ENCODE data around the gene RSPH9.
"Not testable (repeated sequence)": the region's sequence is repeated elsewhere in the genome, so short reads cannot be mapped to it uniquely, and the experiment has no call there.

Gene RSPH9

DNA sequence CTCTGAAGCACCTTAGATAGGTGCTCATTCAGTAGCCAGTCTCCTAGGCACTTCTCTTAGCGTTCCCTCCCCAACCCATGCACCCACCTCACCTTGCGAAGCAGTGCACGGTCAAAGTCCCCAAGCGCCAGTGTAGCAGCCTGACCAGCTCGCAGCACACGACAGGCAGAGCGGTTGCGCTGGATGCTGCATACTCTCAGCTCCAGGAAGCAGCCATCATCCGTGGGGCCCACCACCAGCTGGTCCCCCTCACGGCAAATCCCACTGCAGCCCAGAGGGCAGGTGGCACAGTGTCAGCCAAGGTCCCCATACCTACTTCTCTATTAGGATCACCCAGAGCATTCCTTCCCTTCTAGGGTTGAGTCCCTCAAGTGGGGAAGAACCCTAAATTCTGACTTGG lies 22.3 kb upstream of the RSPH9 start:
- Mint-ChIP-seq H3K9me3 (no peaks in the 10 kb centered on the region), H3K4me1 (ENCODE audit: low read depth) (peaks cover 36% of the 10 kb centered on the region), H3K4me3 (no peak overlapping the region), H3K27me3 (no peaks in the 10 kb centered on the region), H3K36me3 (ENCODE audit: low read depth) (peaks cover 73% of the 10 kb centered on the region), H3K27ac (no peak overlapping the region)
- intact Hi-C loops (cut with micrococcal nuclease): no loop called here

DNA sequence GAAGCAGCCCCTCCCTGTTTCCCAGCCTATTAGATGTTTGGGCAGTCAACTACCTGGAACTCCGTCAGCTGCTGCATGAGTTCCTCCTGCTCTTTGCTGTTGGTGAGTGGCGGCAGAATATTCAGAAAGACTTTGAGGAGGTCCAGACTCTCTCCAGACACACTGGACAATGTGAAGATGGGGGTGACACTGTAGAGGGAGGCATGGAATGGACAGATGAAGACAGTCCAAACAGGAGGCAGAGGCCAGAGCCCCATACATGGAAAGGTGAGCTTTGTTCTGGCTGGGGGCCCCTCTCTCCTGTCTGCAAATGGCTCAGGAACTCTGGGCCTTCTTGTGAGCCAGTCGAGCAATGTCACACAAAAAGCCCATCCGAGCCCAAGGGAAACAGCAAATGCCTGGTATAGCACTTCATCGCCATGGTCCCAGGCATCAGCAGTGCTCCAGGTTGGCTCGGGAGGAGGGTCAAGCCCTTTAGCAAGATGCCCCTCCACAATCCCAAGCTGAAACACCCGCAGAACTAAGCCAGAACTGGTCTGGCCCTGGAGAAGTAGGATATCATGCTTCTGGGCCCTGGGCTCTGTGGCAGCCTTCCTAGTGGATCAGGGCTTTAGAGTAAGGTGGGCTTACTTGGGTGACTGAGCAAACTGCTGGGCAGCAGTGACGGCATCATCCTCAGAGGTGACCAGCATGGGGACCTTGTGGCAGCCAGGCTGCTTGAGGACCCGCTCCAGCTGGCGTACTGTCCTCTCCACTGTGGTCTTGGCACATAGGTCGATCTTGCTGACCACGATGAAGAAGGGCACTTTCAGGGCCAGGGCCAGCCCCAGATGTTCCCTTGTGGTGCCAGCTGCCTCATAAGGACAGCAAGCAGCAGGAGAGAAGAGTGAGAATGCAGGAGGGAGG lies 20.7 kb upstream of the RSPH9 start:
- H3K27me3 Mint-ChIP-seq: no peaks in the 10 kb centered on the region
- intact Hi-C loops (cut with micrococcal nuclease): no loop called here
- peaks cover 48% of the 10 kb centered on the region for H3K4me1 Mint-ChIP-seq (ENCODE audit: low read depth)
- peaks cover 83% of the 10 kb centered on the region for H3K36me3 Mint-ChIP-seq (ENCODE audit: low read depth)
- H3K4me3 Mint-ChIP-seq: no peak overlapping the region
- H3K9me3 Mint-ChIP-seq: no peaks in the 10 kb centered on the region
- no peak overlapping the region for H3K27ac Mint-ChIP-seq

- H3K36me3 Mint-ChIP-seq (ENCODE audit: low read depth): peaks cover 88% of the 10 kb centered on the region
- H3K27me3 Mint-ChIP-seq: no peaks in the 10 kb centered on the region
Observed at GRCh38 chr6:43624786-43625288, 20.0 kb upstream of the RSPH9 start.

DNA sequence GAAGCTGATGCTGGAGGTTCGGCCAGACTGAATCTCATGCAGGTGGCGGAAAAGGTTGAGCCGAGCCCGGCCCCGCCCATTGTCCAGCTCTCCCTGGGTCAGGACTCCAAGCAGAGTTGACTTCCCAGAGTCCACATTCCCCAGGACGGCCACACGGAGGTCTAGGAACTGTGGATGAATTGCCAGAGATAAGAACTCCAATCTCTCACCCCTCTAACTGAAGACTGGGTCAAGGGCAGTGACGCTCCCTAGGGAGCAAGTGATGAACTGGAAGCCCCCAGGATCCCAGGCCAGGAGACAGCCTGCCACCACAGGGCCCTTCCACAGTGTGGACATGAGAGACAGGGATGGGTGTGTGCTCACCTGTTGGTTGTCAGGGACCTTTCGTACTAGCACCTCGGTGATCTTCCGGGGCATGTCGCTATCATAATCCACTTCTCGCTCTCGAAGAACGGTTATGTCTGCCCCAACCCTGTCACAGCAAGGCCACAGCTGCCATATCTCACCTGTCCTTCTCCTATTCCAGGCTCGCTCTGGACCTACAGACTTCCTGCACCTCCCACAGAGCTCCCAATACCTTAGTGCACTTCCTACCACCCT lies 19.3 kb upstream of the RSPH9 start:
- H3K4me1 Mint-ChIP-seq (ENCODE audit: low read depth): peaks cover 53% of the 10 kb centered on the region
- H3K27me3 Mint-ChIP-seq: no peaks in the 10 kb centered on the region
- intact Hi-C loops (cut with micrococcal nuclease): loop anchor here (5.0 kb wide), 1 partner anchor 48 kb away; the partner anchor contains the start of genes POLH and XPO5
- H3K27ac Mint-ChIP-seq: peak overlapping the region; percentile 97
- peaks cover 81% of the 10 kb centered on the region for H3K36me3 Mint-ChIP-seq (ENCODE audit: low read depth)
- H3K9me3 Mint-ChIP-seq: no peaks in the 10 kb centered on the region
- H3K4me3 Mint-ChIP-seq: no peak overlapping the region

More at GRCh38 chr6:43624786-43625288, 20.0 kb upstream of the RSPH9 start:
- H3K9me3 Mint-ChIP-seq: no peaks in the 10 kb centered on the region
- no peak overlapping the region for H3K4me3 Mint-ChIP-seq
- peaks cover 49% of the 10 kb centered on the region for H3K4me1 Mint-ChIP-seq (ENCODE audit: low read depth)
- intact Hi-C loops (cut with micrococcal nuclease): loop anchor here (5.0 kb wide), 1 partner anchor 48 kb away; the partner anchor contains the start of genes POLH and XPO5
- no peak overlapping the region for H3K27ac Mint-ChIP-seq

GRCh38 chr6:43627008-43627825 lies 17.6 kb upstream of the RSPH9 start:
- intact Hi-C loops (cut with micrococcal nuclease): loop anchor here (5.0 kb wide), 1 partner anchor 50 kb away; the partner anchor contains the start of genes POLH and XPO5
- peak overlapping the region; percentile 47 for H3K4me3 Mint-ChIP-seq
- H3K4me1 Mint-ChIP-seq (ENCODE audit: low read depth): peaks cover 49% of the 10 kb centered on the region
- peaks cover 64% of the 10 kb centered on the region for H3K36me3 Mint-ChIP-seq (ENCODE audit: low read depth)
- no peaks in the 10 kb centered on the region for H3K27me3 Mint-ChIP-seq
- H3K9me3 Mint-ChIP-seq: no peaks in the 10 kb centered on the region
- peak overlapping the region; percentile 97 for H3K27ac Mint-ChIP-seq

DNA sequence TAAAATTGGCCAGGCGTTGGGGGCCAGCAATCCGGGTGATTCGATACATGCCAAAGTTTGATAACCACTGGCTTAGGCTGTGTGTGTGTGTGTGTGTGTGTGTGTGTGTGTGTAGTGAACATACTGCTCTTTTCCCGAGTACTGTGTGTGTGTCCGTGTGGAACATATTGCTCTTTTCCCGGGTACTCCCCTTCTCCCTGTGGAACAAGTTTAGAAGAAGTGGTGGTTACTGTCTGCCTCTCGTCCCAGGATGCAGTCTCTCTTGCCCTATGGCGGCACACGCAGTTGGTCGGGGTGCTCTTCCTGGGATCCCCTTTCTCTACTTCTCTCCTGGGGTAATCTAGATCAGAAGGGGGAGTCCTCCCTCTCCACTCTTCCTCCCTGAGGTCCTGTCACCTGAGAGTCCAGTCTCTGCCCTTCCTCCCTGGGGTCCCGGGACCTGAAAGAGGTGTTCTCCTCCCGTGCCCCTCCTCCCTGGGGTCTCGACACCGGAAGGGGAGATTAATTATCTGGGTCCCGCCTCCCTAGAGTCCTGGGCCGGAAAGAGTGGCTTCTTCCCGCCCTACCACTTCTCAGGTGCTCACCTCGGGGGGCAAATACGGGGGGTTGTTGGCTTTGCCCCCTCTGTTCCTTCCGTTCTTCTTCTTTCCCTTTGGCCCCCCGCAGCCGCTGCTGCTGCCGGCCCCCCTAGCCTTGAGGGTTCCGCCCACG lies 16.3 kb upstream of the RSPH9 start:
- Mint-ChIP-seq H3K4me1 (ENCODE audit: low read depth) (peaks cover 53% of the 10 kb centered on the region), H3K27me3 (no peaks in the 10 kb centered on the region), H3K4me3 (peak overlapping the region; percentile 99), H3K9me3 (no peaks in the 10 kb centered on the region), H3K36me3 (ENCODE audit: low read depth) (peaks cover 51% of the 10 kb centered on the region), H3K27ac (peak overlapping the region; percentile 97)
- intact Hi-C loops (cut with micrococcal nuclease): loop anchor here (5.0 kb wide), 1 partner anchor 51 kb away; the partner anchor contains the start of genes POLH and XPO5

DNA sequence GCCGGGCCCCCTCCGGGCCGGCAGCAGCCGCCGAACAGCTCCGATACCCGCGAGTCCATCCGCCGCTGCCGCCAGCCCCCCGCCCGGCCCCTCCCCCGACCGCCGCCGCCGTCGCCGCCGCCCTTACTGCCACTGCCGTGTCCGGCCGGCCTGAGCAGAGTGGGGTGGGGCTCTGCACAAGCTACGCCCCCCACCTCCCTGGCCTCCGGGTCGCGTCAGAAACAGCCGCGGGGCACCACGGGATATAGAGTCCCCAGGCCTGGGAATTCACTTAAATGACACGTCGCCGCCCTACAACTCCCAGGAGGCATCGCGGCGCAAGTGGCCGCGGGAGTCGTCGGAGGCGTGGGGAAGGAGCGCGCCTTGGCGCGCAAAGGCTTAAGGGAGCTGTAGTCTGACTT lies 15.7 kb upstream of the RSPH9 start, which contains the start of gene GTPBP2:
TSS of gene GTPBP2 (minus strand) at position 161 of the 401 bp plus-strand sequence. CDS start at position 59, 102 bp downstream.
- Mint-ChIP-seq H3K27me3 (no peaks in the 10 kb centered on the region), H3K4me3 (peak within 1 kb of the TSS; percentile 99)

GRCh38 chr6:43629505-43630300 lies 15.1 kb upstream of the RSPH9 start:
- H3K27ac Mint-ChIP-seq: peak overlapping the region; percentile 97

More for the DNA sequence above, 15.7 kb upstream of the RSPH9 start, which contains the start of gene GTPBP2:
- Mint-ChIP-seq H3K9me3 (no peaks in the 10 kb centered on the region), H3K4me1 (ENCODE audit: low read depth) (peaks cover 59% of the 10 kb centered on the region), H3K27ac (peak within 1 kb of the TSS; percentile 97), H3K36me3 (ENCODE audit: low read depth) (peaks cover 45% of the 10 kb centered on the region)
- intact Hi-C loops (cut with micrococcal nuclease): loop anchor here (5.0 kb wide), 1 partner anchor 52 kb away; the partner anchor contains the start of genes POLH and XPO5

GRCh38 chr6:43630980-43631619 lies 13.7 kb upstream of the RSPH9 start:
- H3K9me3 Mint-ChIP-seq: no peaks in the 10 kb centered on the region
- peak overlapping the region; percentile 97 for H3K27ac Mint-ChIP-seq
- peak overlapping the region; percentile 23 for H3K4me3 Mint-ChIP-seq
- no peaks in the 10 kb centered on the region for H3K27me3 Mint-ChIP-seq
- H3K36me3 Mint-ChIP-seq (ENCODE audit: low read depth): peaks cover 31% of the 10 kb centered on the region
- intact Hi-C loops (cut with micrococcal nuclease): no loop called here
- H3K4me1 Mint-ChIP-seq (ENCODE audit: low read depth): peaks cover 64% of the 10 kb centered on the region

More at GRCh38 chr6:43629505-43630300, 15.1 kb upstream of the RSPH9 start:
- no peaks in the 10 kb centered on the region for H3K9me3 Mint-ChIP-seq
- no peaks in the 10 kb centered on the region for H3K27me3 Mint-ChIP-seq
- H3K4me1 Mint-ChIP-seq (ENCODE audit: low read depth): peaks cover 61% of the 10 kb centered on the region
- H3K36me3 Mint-ChIP-seq (ENCODE audit: low read depth): peaks cover 39% of the 10 kb centered on the region
- intact Hi-C loops (cut with micrococcal nuclease): loop anchor here (5.0 kb wide), 1 partner anchor 52 kb away; the partner anchor contains the start of genes POLH and XPO5
- H3K4me3 Mint-ChIP-seq: peak overlapping the region; percentile 99

- intact Hi-C loops (cut with micrococcal nuclease); H3K27ac Mint-ChIP-seq; H3K27me3 Mint-ChIP-seq; H3K4me3 Mint-ChIP-seq; H3K9me3 Mint-ChIP-seq: not testable (repeated sequence)
- Mint-ChIP-seq H3K36me3 (ENCODE audit: low read depth) (peaks cover 40% of the 10 kb centered on the region), H3K4me1 (ENCODE audit: low read depth) (peaks cover 59% of the 10 kb centered on the region)
Observed at GRCh38 chr6:43633002-43633401, 11.8 kb upstream of the RSPH9 start.

DNA sequence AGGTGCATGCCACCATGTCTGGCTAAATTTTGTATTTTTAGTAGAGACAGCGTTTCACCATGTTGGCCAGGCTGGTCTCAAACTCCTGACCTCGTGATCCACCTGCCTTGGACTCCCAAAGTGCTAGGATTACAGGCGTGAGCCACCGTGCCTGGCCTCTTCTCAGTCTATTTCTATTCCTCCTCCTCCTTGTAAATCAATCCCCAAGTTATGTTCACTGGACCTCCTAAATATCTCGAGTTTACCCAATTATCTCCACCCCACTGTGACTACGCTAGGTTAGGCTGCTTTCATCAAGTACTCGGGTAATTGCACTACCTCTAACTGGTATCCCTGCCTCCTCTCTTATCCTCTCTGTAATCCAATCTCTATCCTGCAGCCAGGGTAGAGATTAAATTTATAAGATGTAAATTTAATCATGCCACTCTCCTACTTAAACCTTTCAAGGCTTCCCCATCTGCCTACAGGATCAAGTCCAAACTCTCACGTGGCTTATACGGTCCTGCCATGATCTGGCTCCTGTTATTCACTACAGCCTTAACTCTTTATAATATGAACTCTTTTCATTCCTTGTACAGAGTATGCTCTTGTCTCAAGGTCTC lies 10.0 kb upstream of the RSPH9 start:
- intact Hi-C loops (cut with micrococcal nuclease): no loop called here
- H3K4me3 Mint-ChIP-seq: no peak overlapping the region
- H3K36me3 Mint-ChIP-seq (ENCODE audit: low read depth): peaks cover 43% of the 10 kb centered on the region
- peak overlapping the region; percentile 94 for H3K27ac Mint-ChIP-seq
- H3K9me3 Mint-ChIP-seq: no peaks in the 10 kb centered on the region
- H3K27me3 Mint-ChIP-seq: no peaks in the 10 kb centered on the region
- peaks cover 62% of the 10 kb centered on the region for H3K4me1 Mint-ChIP-seq (ENCODE audit: low read depth)
